ENCODE results near the gene NPS.

Gene NPS

GRCh38 chr10:127549009-127549408, at the start of gene NPS:
Gene NPS, plus strand, starts transcription at chr10:127549309. Its CDS starts 60 bp downstream, at chr10:127549369.
- Histone ChIP-seq H3K9me3 (ENCODE audit: control insufficient read depth, low read depth, low read length) (no peaks in the 10 kb centered on the region), H3K4me1 (ENCODE audit: control insufficient read depth, low read depth, low read length) (no peaks in the 10 kb centered on the region), H3K27ac (ENCODE audit: low read length) (no peak within 1 kb of the TSS), H3K4me3 (ENCODE audit: low read length) (no peak within 1 kb of the TSS), H3K9ac (ENCODE audit: low read length) (no peak within 1 kb of the TSS), H3K27me3 (ENCODE audit: control insufficient read depth, insufficient read depth, low read length) (no peaks in the 10 kb centered on the region), H3K36me3 (ENCODE audit: control insufficient read depth, low read depth, low read length) (no peaks in the 10 kb centered on the region)

- H3K27me3 ChIP-seq (ENCODE audit: control insufficient read depth, insufficient read depth, low read length) = no peaks in the 10 kb centered on the region
- no peaks in the 10 kb centered on the region for H3K36me3 ChIP-seq (ENCODE audit: control insufficient read depth, low read depth, low read length)
- no peaks in the 10 kb centered on the region for H3K9me3 ChIP-seq (ENCODE audit: control insufficient read depth, low read depth, low read length)
- H3K4me3 ChIP-seq (ENCODE audit: low read length) = no peak overlapping the region
- no peak overlapping the region for H3K9ac ChIP-seq (ENCODE audit: low read length)
- H3K4me1 ChIP-seq (ENCODE audit: control insufficient read depth, low read depth, low read length) = no peaks in the 10 kb centered on the region
- no peak overlapping the region for H3K27ac ChIP-seq (ENCODE audit: low read length)
Observed at GRCh38 chr10:127500127-127500526, 49.0 kb upstream of the NPS start.

- H3K9me3 ChIP-seq (ENCODE audit: control insufficient read depth, low read depth, low read length) = no peaks in the 10 kb centered on the region
- no peaks in the 10 kb centered on the region for H3K36me3 ChIP-seq (ENCODE audit: control insufficient read depth, low read depth, low read length)
- no peak overlapping the region for H3K4me3 ChIP-seq (ENCODE audit: low read length)
- H3K27me3 ChIP-seq (ENCODE audit: control insufficient read depth, insufficient read depth, low read length) = no peaks in the 10 kb centered on the region
- H3K27ac ChIP-seq (ENCODE audit: low read length) = no peak overlapping the region
- no peak overlapping the region for H3K9ac ChIP-seq (ENCODE audit: low read length)
- no peaks in the 10 kb centered on the region for H3K4me1 ChIP-seq (ENCODE audit: control insufficient read depth, low read depth, low read length)
Observed at GRCh38 chr10:127506094-127506493, 43.0 kb upstream of the NPS start.

- no peaks in the 10 kb centered on the region for H3K36me3 ChIP-seq (ENCODE audit: control insufficient read depth, low read depth, low read length)
- H3K4me1 ChIP-seq (ENCODE audit: control insufficient read depth, low read depth, low read length) = peaks cover 8% of the 10 kb centered on the region
- no peak overlapping the region for H3K27ac ChIP-seq (ENCODE audit: low read length)
- no peaks in the 10 kb centered on the region for H3K27me3 ChIP-seq (ENCODE audit: control insufficient read depth, insufficient read depth, low read length)
- H3K4me3 ChIP-seq (ENCODE audit: low read length) = no peak overlapping the region
- H3K9ac ChIP-seq (ENCODE audit: low read length) = no peak overlapping the region
- H3K9me3 ChIP-seq (ENCODE audit: control insufficient read depth, low read depth, low read length) = no peaks in the 10 kb centered on the region
Observed at GRCh38 chr10:127522298-127522697, 26.8 kb upstream of the NPS start.

- no peaks in the 10 kb centered on the region for H3K9me3 ChIP-seq (ENCODE audit: control insufficient read depth, low read depth, low read length)
- no peak overlapping the region for H3K9ac ChIP-seq (ENCODE audit: low read length)
- no peaks in the 10 kb centered on the region for H3K27me3 ChIP-seq (ENCODE audit: control insufficient read depth, insufficient read depth, low read length)
- H3K27ac ChIP-seq (ENCODE audit: low read length) = no peak overlapping the region
- peaks cover 10% of the 10 kb centered on the region for H3K4me1 ChIP-seq (ENCODE audit: control insufficient read depth, low read depth, low read length)
- H3K36me3 ChIP-seq (ENCODE audit: control insufficient read depth, low read depth, low read length) = no peaks in the 10 kb centered on the region
- no peak overlapping the region for H3K4me3 ChIP-seq (ENCODE audit: low read length)
Observed at GRCh38 chr10:127523476-127523875, 25.6 kb upstream of the NPS start.

GRCh38 chr10:127524229-127524628, 24.9 kb upstream of the NPS start:
- Histone ChIP-seq H3K36me3 (ENCODE audit: control insufficient read depth, low read depth, low read length) (no peaks in the 10 kb centered on the region), H3K27ac (ENCODE audit: low read length) (no peak overlapping the region), H3K9me3 (ENCODE audit: control insufficient read depth, low read depth, low read length) (no peaks in the 10 kb centered on the region), H3K4me1 (ENCODE audit: control insufficient read depth, low read depth, low read length) (peaks cover 10% of the 10 kb centered on the region), H3K9ac (ENCODE audit: low read length) (no peak overlapping the region), H3K4me3 (ENCODE audit: low read length) (no peak overlapping the region), H3K27me3 (ENCODE audit: control insufficient read depth, insufficient read depth, low read length) (no peaks in the 10 kb centered on the region)

- no peak overlapping the region for H3K27ac ChIP-seq (ENCODE audit: low read length)
- H3K36me3 ChIP-seq (ENCODE audit: control insufficient read depth, low read depth, low read length) = no peaks in the 10 kb centered on the region
- no peak overlapping the region for H3K9ac ChIP-seq (ENCODE audit: low read length)
- no peaks in the 10 kb centered on the region for H3K9me3 ChIP-seq (ENCODE audit: control insufficient read depth, low read depth, low read length)
- no peak overlapping the region for H3K4me3 ChIP-seq (ENCODE audit: low read length)
- H3K4me1 ChIP-seq (ENCODE audit: control insufficient read depth, low read depth, low read length) = peaks cover 10% of the 10 kb centered on the region
- H3K27me3 ChIP-seq (ENCODE audit: control insufficient read depth, insufficient read depth, low read length) = no peaks in the 10 kb centered on the region
Observed at GRCh38 chr10:127524908-127525665, 24.0 kb upstream of the NPS start.

- H3K4me1 ChIP-seq (ENCODE audit: control insufficient read depth, low read depth, low read length) = peaks cover 10% of the 10 kb centered on the region
- H3K36me3 ChIP-seq (ENCODE audit: control insufficient read depth, low read depth, low read length) = no peaks in the 10 kb centered on the region
- no peak overlapping the region for H3K9ac ChIP-seq (ENCODE audit: low read length)
- H3K27ac ChIP-seq (ENCODE audit: low read length) = no peak overlapping the region
- no peak overlapping the region for H3K4me3 ChIP-seq (ENCODE audit: low read length)
- H3K9me3 ChIP-seq (ENCODE audit: control insufficient read depth, low read depth, low read length) = no peaks in the 10 kb centered on the region
- no peaks in the 10 kb centered on the region for H3K27me3 ChIP-seq (ENCODE audit: control insufficient read depth, insufficient read depth, low read length)
Observed at GRCh38 chr10:127525686-127526085, 23.4 kb upstream of the NPS start.

- no peaks in the 10 kb centered on the region for H3K27me3 ChIP-seq (ENCODE audit: control insufficient read depth, insufficient read depth, low read length)
- no peak overlapping the region for H3K4me3 ChIP-seq (ENCODE audit: low read length)
- H3K4me1 ChIP-seq (ENCODE audit: control insufficient read depth, low read depth, low read length) = peaks cover 10% of the 10 kb centered on the region
- no peaks in the 10 kb centered on the region for H3K36me3 ChIP-seq (ENCODE audit: control insufficient read depth, low read depth, low read length)
- no peak overlapping the region for H3K9ac ChIP-seq (ENCODE audit: low read length)
- no peak overlapping the region for H3K27ac ChIP-seq (ENCODE audit: low read length)
- H3K9me3 ChIP-seq (ENCODE audit: control insufficient read depth, low read depth, low read length) = no peaks in the 10 kb centered on the region
Observed at GRCh38 chr10:127526161-127526560, 22.9 kb upstream of the NPS start.

- no peak overlapping the region for H3K9ac ChIP-seq (ENCODE audit: low read length)
- H3K4me3 ChIP-seq (ENCODE audit: low read length) = no peak overlapping the region
- H3K36me3 ChIP-seq (ENCODE audit: control insufficient read depth, low read depth, low read length) = no peaks in the 10 kb centered on the region
- H3K27ac ChIP-seq (ENCODE audit: low read length) = no peak overlapping the region
- H3K4me1 ChIP-seq (ENCODE audit: control insufficient read depth, low read depth, low read length) = peaks cover 10% of the 10 kb centered on the region
- H3K9me3 ChIP-seq (ENCODE audit: control insufficient read depth, low read depth, low read length) = no peaks in the 10 kb centered on the region
- no peaks in the 10 kb centered on the region for H3K27me3 ChIP-seq (ENCODE audit: control insufficient read depth, insufficient read depth, low read length)
Observed at GRCh38 chr10:127527320-127527719, 21.8 kb upstream of the NPS start.

- H3K4me1 ChIP-seq (ENCODE audit: control insufficient read depth, low read depth, low read length) = peaks cover 10% of the 10 kb centered on the region
- no peaks in the 10 kb centered on the region for H3K27me3 ChIP-seq (ENCODE audit: control insufficient read depth, insufficient read depth, low read length)
- no peak overlapping the region for H3K4me3 ChIP-seq (ENCODE audit: low read length)
- H3K9ac ChIP-seq (ENCODE audit: low read length) = no peak overlapping the region
- no peaks in the 10 kb centered on the region for H3K9me3 ChIP-seq (ENCODE audit: control insufficient read depth, low read depth, low read length)
- H3K27ac ChIP-seq (ENCODE audit: low read length) = no peak overlapping the region
- H3K36me3 ChIP-seq (ENCODE audit: control insufficient read depth, low read depth, low read length) = no peaks in the 10 kb centered on the region
Observed at GRCh38 chr10:127527891-127528290, 21.2 kb upstream of the NPS start.

- Histone ChIP-seq H3K27me3 (ENCODE audit: control insufficient read depth, insufficient read depth, low read length) (no peaks in the 10 kb centered on the region), H3K9ac (ENCODE audit: low read length) (no peak overlapping the region), H3K27ac (ENCODE audit: low read length) (no peak overlapping the region), H3K9me3 (ENCODE audit: control insufficient read depth, low read depth, low read length) (no peaks in the 10 kb centered on the region), H3K36me3 (ENCODE audit: control insufficient read depth, low read depth, low read length) (no peaks in the 10 kb centered on the region), H3K4me1 (ENCODE audit: control insufficient read depth, low read depth, low read length) (peaks cover 2% of the 10 kb centered on the region), H3K4me3 (ENCODE audit: low read length) (no peak overlapping the region)
Observed at GRCh38 chr10:127532193-127532592, 16.9 kb upstream of the NPS start.

All from iPS-18a (cell line).